Activated CD4-positive, alpha-beta T cell treated with anti-CD3 and anti-CD28 coated beads, Interleukin-2, Interleukin-4, amounts not matched to agents 100 ng/mL and 50 ng/mL, durations not matched to agents 16 hours and 8 hours (primary cell): ENCODE data around the gene KRTAP10-1.

Experiments used
- DNase-seq: peaks from one replicate; pipeline ENCODE4 v3.0.0-alpha.2; 2020; ENCODE audit warnings: low spot score

The KRTAP10-1 gene

GRCh38 chr21:44500111-44500510, 39.9 kb downstream of the KRTAP10-1 start:
- DNase-seq: no peak

- DNase-seq: no peak
Observed at GRCh38 chr21:44499631-44500030, 40.4 kb downstream of the KRTAP10-1 start.

DNA sequence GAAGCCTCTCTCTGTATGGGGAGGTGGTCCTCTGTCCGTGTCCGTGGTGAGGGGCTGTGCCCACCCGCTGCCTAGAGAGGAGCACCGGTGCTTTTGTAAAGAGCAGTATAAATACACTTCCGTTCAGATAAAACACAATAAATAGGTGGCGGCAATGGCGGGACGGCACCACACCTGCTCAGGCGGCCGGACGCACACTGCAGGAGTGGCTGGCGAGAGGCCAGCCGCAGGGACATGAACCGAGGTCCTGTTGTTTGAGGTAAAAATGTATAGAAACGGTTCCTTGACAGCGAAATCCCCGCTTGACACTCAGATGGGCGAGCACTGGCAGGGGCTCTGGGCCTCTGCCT, 40.8 kb downstream of the KRTAP10-1 start:
- no peak for DNase-seq

- no peak for DNase-seq
Observed at GRCh38 chr21:44498280-44499210, 41.5 kb downstream of the KRTAP10-1 start.

DNA sequence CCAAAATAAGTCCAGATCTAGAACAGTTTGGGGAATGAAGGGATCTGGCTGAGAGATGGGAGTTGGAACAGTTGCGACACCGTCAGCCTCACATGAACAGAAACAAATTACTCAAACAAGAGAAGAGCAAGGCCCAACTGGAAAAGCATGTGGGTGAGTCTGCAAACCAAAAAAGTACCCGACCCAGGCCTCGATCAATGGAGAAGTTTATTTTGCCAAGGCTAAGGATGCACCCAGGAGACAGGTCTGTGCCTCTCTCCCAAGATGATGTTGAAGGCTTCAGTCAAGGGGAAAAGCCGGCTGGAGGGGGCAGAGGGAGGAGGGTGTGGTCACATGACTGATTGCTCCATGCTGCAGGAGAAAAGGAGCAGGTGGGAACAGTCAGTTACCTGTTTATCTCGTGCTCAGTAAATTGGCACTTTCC, 42.3 kb downstream of the KRTAP10-1 start:
- DNase-seq: no peak

DNA sequence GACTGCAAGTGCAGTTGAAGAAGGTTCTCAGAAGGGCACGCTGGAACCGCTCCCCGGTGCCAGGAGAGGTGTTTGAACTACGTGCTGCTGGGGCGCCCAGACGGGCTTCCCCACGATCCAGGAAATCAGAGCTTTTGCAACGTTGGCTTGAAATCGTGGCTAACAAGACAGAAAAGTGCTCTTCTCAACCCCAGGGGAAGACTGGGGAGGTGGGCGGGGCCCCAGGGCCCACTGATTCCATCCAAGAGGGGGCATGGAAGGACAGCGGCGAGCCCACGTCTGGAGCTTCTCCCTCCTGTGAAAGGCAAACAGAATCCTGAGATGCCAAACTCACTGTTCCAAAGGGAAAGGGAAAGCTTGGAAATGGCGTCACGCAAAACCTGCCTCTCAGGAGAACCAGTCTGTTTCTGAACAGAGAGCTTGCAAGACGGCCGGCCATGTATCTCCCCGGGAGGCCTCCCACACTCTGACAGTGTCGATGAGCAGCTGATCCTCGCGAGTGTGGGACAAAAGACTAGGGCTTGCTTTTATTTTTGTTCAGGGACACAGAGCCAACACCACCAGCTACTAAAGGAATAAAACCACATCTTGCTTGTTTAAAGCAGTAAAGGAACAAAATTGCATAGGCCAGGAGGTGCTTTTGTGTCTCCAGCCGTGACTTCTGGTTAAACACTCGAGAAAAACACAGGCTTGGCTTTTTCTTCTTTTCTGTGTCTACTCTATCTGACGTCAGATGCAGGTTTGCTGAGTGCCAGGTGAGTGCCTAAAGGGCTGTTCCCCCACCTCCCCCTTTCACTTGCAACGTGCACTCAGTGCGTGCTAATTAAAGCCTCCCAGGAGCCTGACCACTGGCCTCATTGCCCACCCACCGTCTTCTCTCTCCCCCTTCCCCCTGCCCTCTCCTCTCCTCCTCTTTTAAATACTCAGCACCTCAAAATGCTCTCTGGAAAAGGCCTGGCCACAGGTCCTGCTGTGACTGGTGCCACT, 43.1 kb downstream of the KRTAP10-1 start:
- no peak for DNase-seq

DNA sequence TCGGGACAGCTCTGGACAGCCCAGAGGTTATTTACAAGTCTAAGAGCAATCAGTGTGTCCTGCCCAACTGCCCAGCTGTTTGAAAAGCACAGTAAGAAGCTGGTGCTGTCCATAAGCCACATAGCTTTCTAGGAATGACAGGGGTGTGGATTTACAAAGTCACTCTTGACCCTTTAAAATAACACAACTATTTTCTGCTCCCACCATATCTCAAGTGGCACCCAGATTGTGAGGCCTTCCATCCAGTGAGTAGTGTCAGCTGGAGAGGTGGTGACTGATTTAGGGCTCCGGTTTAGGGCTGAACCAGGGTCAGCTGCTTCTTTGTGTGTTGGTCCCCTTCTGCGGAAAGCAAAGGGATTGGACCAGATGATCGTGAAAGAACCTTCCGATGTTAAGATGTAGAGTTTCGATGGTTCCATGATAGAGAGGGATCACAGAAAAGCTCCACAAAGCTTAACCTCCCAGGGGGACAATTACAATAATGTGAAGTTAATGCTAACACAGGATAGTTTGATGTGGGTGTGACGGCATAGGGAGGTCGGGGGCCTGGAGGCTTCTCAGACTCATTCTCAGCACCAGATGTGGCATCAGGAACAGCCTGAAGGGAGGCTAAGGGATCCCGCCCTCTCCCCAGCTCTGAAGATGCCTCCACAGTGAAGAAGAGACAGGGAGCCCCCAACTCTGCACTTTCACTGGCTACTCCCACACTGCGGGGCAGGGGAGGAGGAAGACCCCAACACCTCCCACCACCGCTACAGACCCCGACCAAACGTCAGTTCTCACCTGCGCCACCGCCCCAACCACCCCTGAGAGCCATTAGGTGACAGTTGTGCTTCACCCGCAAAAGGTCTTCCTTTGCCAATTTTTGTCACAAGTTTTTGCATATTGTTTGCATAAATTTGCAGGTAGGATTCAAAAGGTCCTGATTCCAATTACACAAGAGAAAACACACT, 44.1 kb downstream of the KRTAP10-1 start:
- DNase-seq: no peak

DNA sequence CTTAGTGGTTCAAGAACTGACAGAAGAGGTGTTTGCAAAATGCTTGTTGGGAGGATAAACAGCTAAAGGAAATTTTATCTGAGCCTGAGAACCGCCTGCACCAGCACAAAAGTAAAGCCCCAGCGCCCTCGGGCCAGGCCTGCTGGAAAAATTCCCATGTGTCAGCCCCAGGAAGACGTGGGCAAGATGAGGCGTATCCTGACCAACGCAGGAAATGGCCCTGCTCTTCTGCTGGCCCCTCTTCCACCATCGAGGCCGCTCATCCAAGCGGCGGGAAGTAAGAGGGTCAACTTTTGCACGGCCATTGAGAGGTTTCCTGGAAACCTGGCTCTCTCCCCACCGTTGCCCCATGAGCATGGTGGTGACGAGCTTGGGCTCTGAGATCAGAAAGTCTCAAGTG, 45.0 kb downstream of the KRTAP10-1 start:
- DNase-seq: no peak

DNA sequence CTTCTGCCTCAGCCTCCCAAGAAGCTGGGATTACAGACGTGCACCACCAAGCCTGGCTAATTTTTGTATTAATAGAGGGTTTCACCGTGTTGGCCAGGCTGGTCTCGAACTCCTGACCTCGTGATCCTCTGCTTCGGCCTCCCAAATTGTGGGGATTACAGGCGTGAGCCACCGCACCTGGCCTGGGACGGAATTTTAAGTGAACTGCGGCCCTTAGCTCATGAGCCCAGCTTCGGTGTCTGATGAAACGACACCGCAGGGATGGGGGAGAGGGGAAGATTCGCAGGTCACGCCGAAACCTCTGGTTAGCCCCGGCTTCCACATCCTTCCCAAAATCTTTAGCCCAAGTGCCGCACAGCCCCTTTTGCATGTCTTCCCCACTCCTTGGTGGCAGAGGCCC, 45.6 kb downstream of the KRTAP10-1 start:
- DNase-seq: no peak

GRCh38 chr21:44492567-44493385, 47.2 kb downstream of the KRTAP10-1 start:
- no peak for DNase-seq

DNA sequence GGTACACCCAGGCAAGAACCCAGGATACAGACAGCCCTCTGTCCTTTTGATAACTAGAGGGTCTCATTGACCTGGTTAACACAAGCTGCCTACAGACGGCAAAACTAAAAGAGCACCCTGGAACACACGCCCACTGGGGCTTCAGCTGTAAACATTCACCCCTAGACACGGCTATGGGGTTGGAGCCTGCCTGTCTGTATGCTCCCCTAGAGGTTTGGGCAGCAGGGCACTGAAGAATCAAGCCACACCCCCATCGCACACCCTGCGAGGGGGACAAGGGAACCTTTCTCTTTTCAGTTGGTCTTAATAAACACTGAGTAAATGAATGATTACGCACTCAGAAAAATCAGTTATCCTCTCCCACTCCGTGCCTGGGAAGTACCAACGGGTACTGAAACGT, 49.2 kb downstream of the KRTAP10-1 start:
- DNase-seq: no peak

GRCh38 chr21:44490405-44490804, 49.6 kb downstream of the KRTAP10-1 start:
- DNase-seq: no peak

GRCh38 chr21:44489962-44490361, 50.0 kb downstream of the KRTAP10-1 start:
- no peak for DNase-seq
